Embryonic facial prominence (tissue), 1 donor: ENCODE results near the gene PLSCR1.

Experiments
- DNase-seq: peaks from one replicate; pipeline ENCODE4 v3.0.0-alpha.2; 2016; ENCODE audit errors: extremely low spot score

Gene PLSCR1

GRCh38 chr3:146473726-146474125, 70.7 kb downstream of the PLSCR1 start:
- DNase-seq = no peak

- DNase-seq = no peak
These were observed 71.8 kb downstream of the PLSCR1 start for GRCh38 chr3:146472611-146473010.

GRCh38 chr3:146471012-146471411, 73.4 kb downstream of the PLSCR1 start:
- no peak for DNase-seq

DNA sequence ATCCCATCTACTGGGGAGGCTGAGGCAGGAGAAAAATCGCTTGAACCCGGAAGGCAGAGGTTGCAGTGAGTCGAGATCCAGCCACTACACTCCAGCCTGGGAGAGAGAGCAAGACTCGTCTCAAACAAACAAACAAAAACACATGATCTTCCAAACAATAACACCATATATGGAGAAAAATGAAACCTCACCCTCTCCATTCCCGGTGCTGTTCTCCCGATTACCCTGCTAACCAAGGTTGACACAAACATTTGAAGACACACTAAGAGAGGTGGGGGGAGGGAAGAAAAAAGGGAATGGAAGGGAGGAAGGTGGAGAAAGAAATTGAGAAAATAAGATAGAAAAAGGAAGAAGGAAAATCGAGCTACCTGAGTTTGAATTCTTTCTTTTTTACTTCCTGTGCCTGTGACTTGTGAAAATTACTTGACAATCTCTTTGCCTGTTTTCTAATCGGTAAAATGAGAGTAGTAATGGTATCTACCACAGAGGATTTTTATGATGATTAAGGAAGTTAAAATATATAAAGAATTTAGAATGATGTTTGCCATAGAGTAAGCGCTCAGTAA, 73.9 kb downstream of the PLSCR1 start:
- no peak for DNase-seq

DNA sequence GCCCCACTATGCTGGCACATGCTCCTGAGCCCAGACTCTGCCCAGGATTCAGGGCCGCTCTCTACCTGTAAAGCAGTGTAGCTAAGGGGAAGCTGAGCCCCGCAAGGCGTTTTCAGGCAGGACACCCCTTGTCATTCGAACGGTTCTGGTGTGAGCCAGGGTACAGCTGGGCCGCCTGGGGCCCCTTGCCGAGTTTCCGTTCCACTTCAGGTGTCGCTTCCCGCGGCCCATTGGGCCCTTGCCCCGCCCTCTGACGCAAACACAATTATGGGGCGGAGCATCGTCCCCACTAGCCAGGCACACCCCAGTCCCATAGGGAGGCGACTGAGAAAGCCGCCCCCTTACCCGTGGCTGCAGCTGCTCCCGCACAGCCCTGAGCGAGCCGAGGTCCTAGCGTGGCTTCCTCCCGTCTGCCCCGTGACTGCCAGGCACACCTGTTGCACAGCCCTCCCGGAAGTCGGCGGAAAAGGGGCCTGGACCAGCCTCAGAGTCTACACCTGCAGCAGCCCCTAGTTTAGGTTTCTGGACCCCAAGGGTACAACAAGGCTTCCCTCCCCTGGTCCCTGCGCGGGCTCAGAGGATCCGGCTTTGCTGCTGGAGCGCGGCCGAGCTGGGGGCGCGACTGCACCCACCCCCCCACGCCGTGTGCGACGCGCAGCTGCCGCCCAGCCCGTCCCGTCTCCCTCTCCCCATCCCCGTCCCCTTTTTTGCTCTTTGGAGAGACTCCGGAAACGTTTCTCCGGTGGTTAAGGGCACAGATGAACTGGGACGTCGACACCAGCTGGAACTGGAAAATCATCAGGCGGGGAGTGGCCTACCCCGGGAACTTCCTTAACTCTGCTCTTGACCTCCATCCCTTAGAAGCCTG, 75.0 kb downstream of the PLSCR1 start, which contains the start of gene PLSCR2:
Gene PLSCR2, minus strand, starts transcription at position 412 of the 868 bp plus-strand sequence. CDS start 9,657 bp downstream, outside the sequence.
- no peak for DNase-seq

GRCh38 chr3:146468671-146469149, 75.7 kb downstream of the PLSCR1 start:
- no peak for DNase-seq

GRCh38 chr3:146468234-146468633, 76.2 kb downstream of the PLSCR1 start:
- no peak for DNase-seq

DNA sequence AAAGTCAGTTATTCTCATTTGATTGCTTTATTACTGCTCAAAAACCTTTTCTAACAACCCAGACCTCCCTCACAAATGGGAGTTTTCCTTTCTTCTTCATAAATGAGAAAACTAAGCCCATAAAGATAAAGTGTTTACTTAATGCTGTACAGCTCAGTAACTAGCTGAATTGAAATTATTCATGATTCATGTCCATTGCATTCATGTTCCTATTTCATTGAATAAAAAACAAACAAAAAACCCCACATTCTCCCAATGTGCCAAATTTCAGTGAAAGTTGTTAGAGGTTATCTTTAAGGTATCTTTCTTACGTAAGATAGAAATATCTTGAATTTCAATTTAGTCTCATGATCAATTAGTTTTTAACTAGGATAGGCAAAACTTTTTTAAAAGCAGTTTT, 77.8 kb downstream of the PLSCR1 start:
- no peak for DNase-seq

DNA sequence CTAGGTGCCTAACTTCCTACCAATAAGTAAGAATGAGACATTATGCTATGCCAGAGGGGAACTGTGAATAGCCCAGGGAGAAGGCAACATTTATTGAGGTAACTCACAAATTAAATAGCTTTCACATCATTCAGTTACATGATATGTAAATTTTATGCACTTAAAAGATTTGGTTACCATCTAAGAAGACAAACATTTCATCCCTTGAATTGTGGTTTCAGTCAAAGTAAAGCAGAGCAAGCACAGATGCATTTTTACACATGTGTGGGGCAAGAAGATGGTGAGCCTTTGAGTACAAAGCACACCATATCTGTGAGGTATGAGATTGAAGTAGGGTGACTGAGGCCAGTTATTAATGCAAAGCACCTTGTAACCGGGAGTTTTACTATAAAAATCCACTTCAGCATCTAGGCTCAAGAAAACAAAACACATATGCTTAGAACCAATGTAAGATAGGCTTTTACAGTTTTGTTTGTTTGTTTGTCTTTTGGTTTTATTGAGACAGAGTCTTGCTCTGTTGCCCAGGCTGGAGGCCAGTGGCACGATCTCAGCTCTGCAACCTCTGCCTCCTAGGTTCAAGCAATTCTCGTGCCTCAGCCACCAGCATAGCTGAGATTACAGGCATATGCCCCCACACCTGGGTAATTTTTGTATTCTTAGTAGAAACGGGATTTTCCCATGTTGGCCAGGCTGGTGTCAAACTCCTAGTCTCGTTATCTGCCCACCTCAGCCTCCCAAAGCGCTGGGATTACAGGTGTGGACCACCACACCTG, 78.5 kb downstream of the PLSCR1 start:
- no peak for DNase-seq
